ENCODE results near the gene SLC26A11. TPM values are rescaled to one million over a fixed set of nuclear protein-coding genes. Genes with fewer than 3 reads are reported as not detected.
"Not testable (repeated sequence)": the region's sequence is repeated elsewhere in the genome, so short reads cannot be mapped to it uniquely, and the experiment has no call there.

Gene SLC26A11
- total RNA-seq, 1 donor from 2014 or later: 50.1 TPM

GRCh38 chr17:80294653-80295052, 74.4 kb downstream of the SLC26A11 start:
- Mint-ChIP-seq H3K4me3 (ENCODE audit: unreplicated experiment) (peak overlapping the region; percentile 1), H3K36me3 (ENCODE audit: low read depth, unreplicated experiment) (peaks cover 62% of the 10 kb centered on the region), H3K27ac (ENCODE audit: unreplicated experiment) (no peak overlapping the region), H3K27me3 (ENCODE audit: unreplicated experiment) (peaks cover 3% of the 10 kb centered on the region), H3K9me3 (ENCODE audit: unreplicated experiment) (no peaks in the 10 kb centered on the region), H3K4me1 (ENCODE audit: unreplicated experiment) (peaks cover 8% of the 10 kb centered on the region)
- no peak for DNase-seq (ENCODE audit: low spot score)
- no peak for TF ChIP-seq CTCF (IDR thresholded peaks at IDR 0.05; ENCODE audit: unreplicated experiment)

- H3K9me3 Mint-ChIP-seq (ENCODE audit: unreplicated experiment): no peaks in the 10 kb centered on the region
- peaks cover 3% of the 10 kb centered on the region for H3K4me1 Mint-ChIP-seq (ENCODE audit: unreplicated experiment)
- H3K27me3 Mint-ChIP-seq (ENCODE audit: unreplicated experiment): peaks cover 3% of the 10 kb centered on the region
- no peak for DNase-seq (ENCODE audit: low spot score)
- no peak overlapping the region for H3K4me3 Mint-ChIP-seq (ENCODE audit: unreplicated experiment)
- H3K36me3 Mint-ChIP-seq (ENCODE audit: low read depth, unreplicated experiment): peaks cover 65% of the 10 kb centered on the region
- TF ChIP-seq CTCF (IDR thresholded peaks at IDR 0.05; ENCODE audit: unreplicated experiment): no peak
- H3K27ac Mint-ChIP-seq (ENCODE audit: unreplicated experiment): no peak overlapping the region
Observed at GRCh38 chr17:80295146-80295545, 74.9 kb downstream of the SLC26A11 start.

- Mint-ChIP-seq H3K4me1 (ENCODE audit: unreplicated experiment) (no peaks in the 10 kb centered on the region), H3K27me3 (ENCODE audit: unreplicated experiment) (peaks cover 3% of the 10 kb centered on the region), H3K27ac (ENCODE audit: unreplicated experiment) (no peak overlapping the region), H3K9me3 (ENCODE audit: unreplicated experiment) (no peaks in the 10 kb centered on the region), H3K4me3 (ENCODE audit: unreplicated experiment) (peak overlapping the region; percentile 67), H3K36me3 (ENCODE audit: low read depth, unreplicated experiment) (peaks cover 63% of the 10 kb centered on the region)
- DNase-seq (ENCODE audit: low spot score): no peak
- TF ChIP-seq CTCF (IDR thresholded peaks at IDR 0.05; ENCODE audit: unreplicated experiment): no peak
Observed at GRCh38 chr17:80295559-80295958, 75.3 kb downstream of the SLC26A11 start.

GRCh38 chr17:80296221-80296620, 76.0 kb downstream of the SLC26A11 start:
- Mint-ChIP-seq H3K9me3 (ENCODE audit: unreplicated experiment) (no peaks in the 10 kb centered on the region), H3K27me3 (ENCODE audit: unreplicated experiment) (peaks cover 3% of the 10 kb centered on the region), H3K27ac (ENCODE audit: unreplicated experiment) (no peak overlapping the region), H3K4me3 (ENCODE audit: unreplicated experiment) (peak overlapping the region; percentile 14), H3K4me1 (ENCODE audit: unreplicated experiment) (no peaks in the 10 kb centered on the region), H3K36me3 (ENCODE audit: low read depth, unreplicated experiment) (peaks cover 65% of the 10 kb centered on the region)
- no peak for TF ChIP-seq CTCF (IDR thresholded peaks at IDR 0.05; ENCODE audit: unreplicated experiment)
- no peak for DNase-seq (ENCODE audit: low spot score)

GRCh38 chr17:80297996-80298560, 77.9 kb downstream of the SLC26A11 start:
- peaks cover 3% of the 10 kb centered on the region for H3K27me3 Mint-ChIP-seq (ENCODE audit: unreplicated experiment)
- peaks cover 69% of the 10 kb centered on the region for H3K36me3 Mint-ChIP-seq (ENCODE audit: low read depth, unreplicated experiment)
- H3K27ac Mint-ChIP-seq (ENCODE audit: unreplicated experiment): no peak overlapping the region
- H3K9me3 Mint-ChIP-seq (ENCODE audit: unreplicated experiment): no peaks in the 10 kb centered on the region
- TF ChIP-seq CTCF (IDR thresholded peaks at IDR 0.05; ENCODE audit: unreplicated experiment): no peak
- no peaks in the 10 kb centered on the region for H3K4me1 Mint-ChIP-seq (ENCODE audit: unreplicated experiment)
- no peak for DNase-seq (ENCODE audit: low spot score)
- H3K4me3 Mint-ChIP-seq (ENCODE audit: unreplicated experiment): no peak overlapping the region

GRCh38 chr17:80299350-80300100, 79.3 kb downstream of the SLC26A11 start:
- H3K9me3 Mint-ChIP-seq (ENCODE audit: unreplicated experiment); H3K27me3 Mint-ChIP-seq (ENCODE audit: unreplicated experiment); DNase-seq (ENCODE audit: low spot score); H3K27ac Mint-ChIP-seq (ENCODE audit: unreplicated experiment); H3K4me1 Mint-ChIP-seq (ENCODE audit: unreplicated experiment): not testable (repeated sequence)
- Mint-ChIP-seq H3K36me3 (ENCODE audit: low read depth, unreplicated experiment) (peaks cover 71% of the 10 kb centered on the region), H3K4me3 (ENCODE audit: unreplicated experiment) (peak overlapping the region; percentile 78)

- H3K36me3 Mint-ChIP-seq (ENCODE audit: low read depth, unreplicated experiment): peaks cover 69% of the 10 kb centered on the region
- H3K9me3 Mint-ChIP-seq (ENCODE audit: unreplicated experiment); H3K27me3 Mint-ChIP-seq (ENCODE audit: unreplicated experiment); H3K4me1 Mint-ChIP-seq (ENCODE audit: unreplicated experiment); DNase-seq (ENCODE audit: low spot score); H3K27ac Mint-ChIP-seq (ENCODE audit: unreplicated experiment): not testable (repeated sequence)
- peak overlapping the region; percentile 2 for H3K4me3 Mint-ChIP-seq (ENCODE audit: unreplicated experiment)
Observed at GRCh38 chr17:80300756-80301155, 80.5 kb downstream of the SLC26A11 start.

All from endothelial cell (in vitro differentiated cells).